Measurements from ENCODE around the gene TPPP. TPM values are rescaled to one million over a fixed set of nuclear protein-coding genes. Genes with fewer than 3 reads are reported as not detected.
A peak's percentile ranks its signal among the peaks of the same experiment; 100 is the strongest.
"Not testable (repeated sequence)": the region's sequence is repeated elsewhere in the genome, so short reads cannot be mapped to it uniquely, and the experiment has no call there.

TPPP gene
- total RNA-seq, 1 experiment from 2014 or later = 0.18 TPM

GRCh38 chr5:679166-679895 lies 13.8 kb downstream of the TPPP start:
- DNase-seq (ENCODE audit: low read depth) = not testable (repeated sequence)

GRCh38 chr5:678521-678920 lies 14.6 kb downstream of the TPPP start:
- DNase-seq (ENCODE audit: low read depth) = not testable (repeated sequence)

GRCh38 chr5:677131-678101 lies 15.7 kb downstream of the TPPP start:
- DNase-seq (ENCODE audit: low read depth) = no peak

- DNase-seq (ENCODE audit: low read depth) = no peak
These were observed 16.5 kb downstream of the TPPP start for GRCh38 chr5:676699-677076.

- DNase-seq (ENCODE audit: low read depth) = no peak
These were observed 17.1 kb downstream of the TPPP start for GRCh38 chr5:675871-676698.

GRCh38 chr5:675111-675870 lies 17.9 kb downstream of the TPPP start:
- DNase-seq (ENCODE audit: low read depth) = no peak

GRCh38 chr5:674630-675011 lies 18.5 kb downstream of the TPPP start:
- DNase-seq (ENCODE audit: low read depth) = no peak

GRCh38 chr5:673831-674629 lies 19.1 kb downstream of the TPPP start:
- DNase-seq (ENCODE audit: low read depth) = no peak

GRCh38 chr5:673161-673830 lies 19.9 kb downstream of the TPPP start:
- DNase-seq (ENCODE audit: low read depth) = no peak

- peak; percentile 87 for DNase-seq (ENCODE audit: low read depth)
These were observed 20.6 kb downstream of the TPPP start for GRCh38 chr5:672329-673160.

GRCh38 chr5:671459-672328 lies 21.5 kb downstream of the TPPP start:
- DNase-seq (ENCODE audit: low read depth) = peak; percentile 59

- DNase-seq (ENCODE audit: low read depth) = no peak
These were observed 22.5 kb downstream of the TPPP start for GRCh38 chr5:670396-671270.

GRCh38 chr5:669842-670395 lies 23.2 kb downstream of the TPPP start:
- DNase-seq (ENCODE audit: low read depth) = no peak

GRCh38 chr5:669111-669841 lies 23.9 kb downstream of the TPPP start:
- peak; percentile 58 for DNase-seq (ENCODE audit: low read depth)

- no peak for DNase-seq (ENCODE audit: low read depth)
These were observed 24.7 kb downstream of the TPPP start for GRCh38 chr5:668283-668995.
